PC-3 (cell line): ENCODE data around the gene GGACT. TPM values are rescaled to one million over a fixed set of nuclear protein-coding genes. Genes with fewer than 3 reads are reported as not detected.
A peak's percentile ranks its signal among the peaks of the same experiment; 100 is the strongest.

Experiments
- ATAC-seq: fragments of 200-7000 bp; cut with Tn5 transposase; 2 replicates; pipeline ENCODE4 v1.9.1; 2020; ENCODE audit warnings: mild to moderate bottlenecking, moderate library complexity
- BruUV-seq: library from RNA; stranded (reverse); fragments of 400-500 nt; replicated peaks from 2 replicates; lab custom pipeline; 2021; lab: Mats Ljungman, UMichigan
- CTCF ChIA-PET: fragments of 300-600 bp; sonication (Branson Sonifier 250); formaldehyde crosslinking; loops from one replicate; lab custom pipeline; 2022; ENCODE audit warnings: antibody characterized with exemption; lab: Charles Lee
- POLR2A ChIA-PET: fragments of 300-600 bp; sonication (Branson Sonifier 250); formaldehyde crosslinking; loops from one replicate; lab custom pipeline; 2022; ENCODE audit warnings: antibody characterized with exemption; ENCODE audit not compliant: unreplicated experiment; lab: Charles Lee
- DNase-seq: peaks from one replicate; pipeline ENCODE4 v3.0.0-alpha.2; 2015
- H2AFZ ChIP-seq: fragments of 300-600 bp; sonication (generic); 2 replicates; pipeline ENCODE4 v1.6.0; 2016; ENCODE audit warnings: antibody characterized with exemption, low read length
- H3F3A ChIP-seq: fragments of 300-600 bp; sonication (generic); one replicate; pipeline ENCODE4 v1.6.0; 2017; ENCODE audit warnings: antibody characterized with exemption, low read length, control low read depth, mild to moderate bottlenecking; ENCODE audit not compliant: unreplicated experiment
- H3K27ac ChIP-seq: fragments of 300-600 bp; sonication (generic); 2 replicates; pipeline ENCODE4 v1.5.1; 2016; ENCODE audit warnings: mild to moderate bottlenecking, low read length
- H3K27me3 ChIP-seq: fragments of 300-600 bp; sonication (generic); 2 replicates; pipeline ENCODE4 v1.6.1; 2016; ENCODE audit warnings: low read length, mixed read lengths
- H3K36me3 ChIP-seq: fragments of 300-600 bp; sonication (generic); 2 replicates; pipeline ENCODE4 v1.6.1; 2016; ENCODE audit warnings: low read depth, mixed run types, low read length, mixed read lengths
- H3K4me1 ChIP-seq: fragments of 300-600 bp; sonication (generic); 2 replicates; pipeline ENCODE4 v1.5.1; 2016; ENCODE audit warnings: low read length; ENCODE audit not compliant: insufficient read depth
- H3K4me2 ChIP-seq: fragments of 300-600 bp; sonication (generic); 2 replicates; pipeline ENCODE4 v1.6.0; 2016; ENCODE audit warnings: low read length
- H3K4me3 ChIP-seq: fragments of 300-600 bp; sonication (generic); 2 replicates; pipeline ENCODE4 v1.5.1; 2016; ENCODE audit warnings: mild to moderate bottlenecking, low read length, mixed read lengths
- H3K79me2 ChIP-seq: fragments of 300-600 bp; sonication (generic); 2 replicates; pipeline ENCODE4 v1.6.1; 2017; ENCODE audit warnings: low read length, mixed read lengths
- H3K9ac ChIP-seq: fragments of 300-600 bp; sonication (generic); 2 replicates; pipeline ENCODE4 v1.6.0; 2016; ENCODE audit warnings: mild to moderate bottlenecking, low read length
- H3K9me2 ChIP-seq: fragments of 300-600 bp; sonication (generic); replicated peaks from 2 replicates; pipeline ENCODE4 v1.6.1; 2016; ENCODE audit warnings: mixed run types, low read length, mixed read lengths
- H3K9me3 ChIP-seq: fragments of 300-600 bp; sonication (generic); 2 replicates; pipeline ENCODE4 v1.6.1; 2016; ENCODE audit warnings: low read length, mixed read lengths
- H4K20me1 ChIP-seq: fragments of 300-600 bp; sonication (generic); 2 replicates; pipeline ENCODE4 v1.6.1; 2016; ENCODE audit warnings: low read length, mixed read lengths
- CTCF ChIP-seq: fragments of 300-600 bp; sonication (generic); conservative IDR thresholded peaks from 2 replicates; pipeline ENCODE4 v1.5.1; 2017; ENCODE audit warnings: antibody characterized with exemption, low read depth, mild to moderate bottlenecking, low read length
- EZH2 ChIP-seq: fragments of 300-600 bp; sonication (generic); IDR thresholded peaks from one replicate; pipeline ENCODE4 v1.6.1; 2017; ENCODE audit warnings: antibody characterized with exemption, mild to moderate bottlenecking, low read length; ENCODE audit not compliant: unreplicated experiment
- EZH2phosphoT487 ChIP-seq: fragments of 300-600 bp; sonication (generic); IDR thresholded peaks from 2 replicates; pipeline ENCODE4 v1.6.1; 2018; ENCODE audit warnings: mild to moderate bottlenecking, antibody characterized with exemption, low read length, borderline replicate concordance
- intact Hi-C: fragments of 100-400 bp; cut with micrococcal nuclease; formaldehyde crosslinking; loops from 2 replicates; pipeline ENCODE4 v1.9.0; 2023
- total RNA-seq: library from RNA; depleted of rRNA; stranded (reverse); fragments of >200 nt; gene quantifications from 2 replicates; pipeline ENCODE4 v1.2.3, GENCODE V29; 2014

Gene GGACT
- total RNA-seq, 1 experiment from 2014 or later, result 0.77 TPM

- Histone ChIP-seq H3F3A (no peaks in the 10 kb centered on the region), H3K36me3 (no peaks in the 10 kb centered on the region), H3K4me1 (no peaks in the 10 kb centered on the region), H3K27ac (no peak overlapping the region), H3K27me3 (no peaks in the 10 kb centered on the region), H3K79me2 (no peaks in the 10 kb centered on the region), H3K9ac (no peak overlapping the region), H4K20me1 (no peaks in the 10 kb centered on the region), H3K4me2 (no peak overlapping the region), H2AFZ (no peak overlapping the region), H3K9me3 (no peaks in the 10 kb centered on the region), H3K4me3 (no peak overlapping the region), H3K9me2 (no peaks in the 10 kb centered on the region)
- ChIA-PET CTCF (interaction anchor here (0.6 kb wide), 1 partner anchor 21 kb away, joined by 3 read pairs; no protein-coding TSS in a partner anchor), POLR2A (no interaction called here)
- ATAC-seq, result no peak
- peak; percentile 35 for DNase-seq
- intact Hi-C loops, result no loop called here
- no TSS peak for BruUV-seq
- TF ChIP-seq EZH2 (no peak), CTCF (peak; percentile 54), EZH2phosphoT487 (no peak)
Observed at GRCh38 chr13:100594731-100595130, 6.1 kb upstream of the GGACT start.

- Histone ChIP-seq H3K4me1 (no peaks in the 10 kb centered on the region), H3K4me2 (no peak overlapping the region), H3K27ac (no peak overlapping the region), H3K9ac (no peak overlapping the region), H3K9me3 (no peaks in the 10 kb centered on the region), H3K4me3 (no peak overlapping the region), H3K36me3 (no peaks in the 10 kb centered on the region), H2AFZ (no peak overlapping the region), H4K20me1 (no peaks in the 10 kb centered on the region), H3K27me3 (no peaks in the 10 kb centered on the region), H3F3A (no peaks in the 10 kb centered on the region), H3K9me2 (no peaks in the 10 kb centered on the region), H3K79me2 (no peaks in the 10 kb centered on the region)
- ATAC-seq, result no peak
- BruUV-seq, result no TSS peak
- intact Hi-C loops, result no loop called here
- POLR2A ChIA-PET, result no interaction called here
- DNase-seq, result no peak
- CTCF ChIA-PET, result no interaction called here
- TF ChIP-seq EZH2, result no peak
Observed at GRCh38 chr13:100594255-100594654, 5.7 kb upstream of the GGACT start.

- H3K27me3 ChIP-seq, result no peaks in the 10 kb centered on the region
- no peaks in the 10 kb centered on the region for H3K36me3 ChIP-seq
- CTCF ChIA-PET, result no interaction called here
- H2AFZ ChIP-seq, result peak overlapping the region; percentile 59; the same call in 1 of the 2 replicates
- DNase-seq, result no peak
- H3K4me3 ChIP-seq, result no peak overlapping the region; the same call in 1 of the 2 replicates
- no peak overlapping the region for H3K27ac ChIP-seq
- no TSS peak for BruUV-seq
- no peaks in the 10 kb centered on the region for H3K9me2 ChIP-seq
- no peaks in the 10 kb centered on the region for H3F3A ChIP-seq
- no peaks in the 10 kb centered on the region for H3K79me2 ChIP-seq
- H3K4me2 ChIP-seq, result no peak overlapping the region
- intact Hi-C loops, result no loop called here
- no peak for TF ChIP-seq EZH2phosphoT487
- no peak for TF ChIP-seq EZH2
- no peak for TF ChIP-seq CTCF
- H4K20me1 ChIP-seq, result no peaks in the 10 kb centered on the region
- H3K9me3 ChIP-seq, result no peaks in the 10 kb centered on the region
- POLR2A ChIA-PET, result no interaction called here
- H3K4me1 ChIP-seq, result no peaks in the 10 kb centered on the region
- no peak for ATAC-seq
- H3K9ac ChIP-seq, result no peak overlapping the region
Observed at GRCh38 chr13:100589178-100589725, 663 bp upstream of the GGACT start.
